ENCODE results near the gene EXOC4. TPM values are rescaled to one million over a fixed set of nuclear protein-coding genes. Genes with fewer than 3 reads are reported as not detected.

The EXOC4 gene
- total RNA-seq, 4 donors from 2014 or later: 52.4 to 82.2 (median 67.0) TPM

GRCh38 chr7:133796782-133797745 is 544.2 kb downstream of the EXOC4 start:
- no peak for DNase-seq (ENCODE audit: low spot score in 2 of 2)
- no peak for TF ChIP-seq POLR2A (IDR thresholded peaks at IDR 0.05)
- no peak for TF ChIP-seq CTCF (IDR thresholded peaks at IDR 0.05)
- H3K4me3 ChIP-seq (ENCODE audit: low read depth, poor library complexity, severe bottlenecking): no peak overlapping the region
- intact Hi-C loops (cut with DNase I; ENCODE audit: low total_unique reads): no loop called here
- WGBS, 2 donors: 78 to 79% methylated on average over 11 of the region's 11 CpGs

DNA sequence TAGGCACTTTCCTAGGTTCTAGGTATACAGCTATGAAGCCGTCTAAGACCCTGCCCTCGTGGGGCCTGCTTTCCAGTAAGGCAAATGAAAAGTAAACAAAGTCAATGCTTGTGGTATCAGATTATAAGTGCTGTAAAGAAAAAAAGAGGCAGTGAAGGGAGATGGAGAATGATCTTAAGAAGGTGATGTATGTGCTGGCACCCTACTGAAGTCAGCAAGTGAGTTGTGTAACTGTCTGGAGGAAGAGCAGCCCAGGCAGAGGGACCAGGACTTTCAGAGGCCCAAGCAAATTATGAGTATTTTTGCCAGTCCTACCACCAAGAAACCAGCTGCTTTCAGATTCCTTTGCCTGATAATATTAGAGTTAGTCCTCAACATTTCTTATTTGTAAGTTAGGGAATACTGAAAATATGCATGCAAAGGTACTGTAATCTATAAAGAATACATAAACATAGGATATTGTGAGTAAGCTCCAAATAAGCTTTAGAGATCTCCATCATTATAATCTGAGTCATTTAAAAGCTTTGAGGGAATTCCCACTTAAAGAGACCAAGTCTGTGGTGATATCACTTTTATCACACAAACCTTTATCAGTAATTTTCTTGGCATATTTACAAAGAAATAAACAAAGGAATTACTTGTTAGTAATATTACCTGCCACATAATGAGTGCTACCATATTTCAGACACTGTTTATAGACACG is 545.1 kb downstream of the EXOC4 start:
- 81 to 85% methylated on average over 3 of the region's 3 CpGs for WGBS, 2 donors
- no peak overlapping the region for H3K4me3 ChIP-seq (ENCODE audit: low read depth, poor library complexity, severe bottlenecking)
- no peak for DNase-seq (ENCODE audit: low spot score in 2 of 2)
- no peak for TF ChIP-seq POLR2A (IDR thresholded peaks at IDR 0.05)
- TF ChIP-seq CTCF (IDR thresholded peaks at IDR 0.05): no peak
- intact Hi-C loops (cut with DNase I; ENCODE audit: low total_unique reads): no loop called here

- 81 to 91% methylated on average over 6 of the region's 6 CpGs for WGBS, 2 donors
- H3K4me3 ChIP-seq (ENCODE audit: low read depth, poor library complexity, severe bottlenecking): no peak overlapping the region
- DNase-seq (ENCODE audit: low spot score in 2 of 2): no peak
- intact Hi-C loops (cut with DNase I; ENCODE audit: low total_unique reads): no loop called here
- TF ChIP-seq CTCF (IDR thresholded peaks at IDR 0.05): no peak
- no peak for TF ChIP-seq POLR2A (IDR thresholded peaks at IDR 0.05)
Measured at GRCh38 chr7:133801341-133801740, 548.5 kb downstream of the EXOC4 start.

DNA sequence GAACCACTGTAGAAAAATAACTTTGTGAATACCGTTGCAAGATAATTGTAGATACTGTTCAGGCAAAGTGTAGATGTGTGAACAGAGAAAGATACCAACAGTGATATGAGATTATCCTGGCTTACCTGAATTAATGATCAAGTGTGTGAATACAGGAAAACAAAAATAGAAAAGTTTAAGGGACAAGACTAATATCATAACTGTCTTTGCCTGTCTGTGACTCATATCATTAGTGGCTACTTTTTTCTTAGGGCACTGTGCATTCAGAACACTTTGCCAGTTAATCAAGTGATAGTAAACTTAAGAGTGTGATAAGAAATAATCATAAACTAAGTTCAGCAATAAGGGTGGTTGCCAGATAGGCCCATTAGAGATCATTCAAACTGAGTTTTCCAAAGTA is 551.2 kb downstream of the EXOC4 start:
- 89 to 97% methylated on average over 1 of the region's 1 CpG for WGBS, 2 donors
- no peak overlapping the region for H3K4me3 ChIP-seq (ENCODE audit: low read depth, poor library complexity, severe bottlenecking)
- intact Hi-C loops (cut with DNase I; ENCODE audit: low total_unique reads): no loop called here
- no peak for TF ChIP-seq CTCF (IDR thresholded peaks at IDR 0.05)
- TF ChIP-seq POLR2A (IDR thresholded peaks at IDR 0.05): no peak
- DNase-seq (ENCODE audit: low spot score in 2 of 2): no peak

DNA sequence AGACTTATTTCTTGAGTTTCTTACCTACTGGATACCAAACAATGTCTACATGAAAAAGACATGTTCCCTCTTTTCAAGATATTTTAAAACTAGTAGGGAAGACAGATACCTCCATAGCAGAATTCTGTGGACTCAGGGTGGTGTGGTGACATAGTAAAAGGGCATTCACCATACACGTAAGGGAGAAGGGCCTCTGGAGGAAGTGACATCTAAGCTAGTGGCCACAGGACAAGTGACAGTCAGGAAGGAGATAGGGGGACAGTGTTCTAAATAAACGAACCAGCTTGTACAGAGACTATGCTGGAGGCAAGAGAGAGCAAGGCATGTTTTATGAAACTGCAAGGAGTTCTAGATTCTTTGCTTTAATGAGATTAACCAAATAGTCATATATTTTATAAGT is 552.5 kb downstream of the EXOC4 start:
- TF ChIP-seq POLR2A (IDR thresholded peaks at IDR 0.05): no peak
- TF ChIP-seq CTCF (IDR thresholded peaks at IDR 0.05): no peak
- intact Hi-C loops (cut with DNase I; ENCODE audit: low total_unique reads): no loop called here
- no peak for DNase-seq (ENCODE audit: low spot score in 2 of 2)
- 84 to 85% methylated on average over 2 of the region's 2 CpGs for WGBS, 2 donors
- no peak overlapping the region for H3K4me3 ChIP-seq (ENCODE audit: low read depth, poor library complexity, severe bottlenecking)

Measured in lower leg skin (tissue), 4 donors.